ENCODE results near the gene SLC16A3. TPM values are rescaled to one million over a fixed set of nuclear protein-coding genes. Genes with fewer than 3 reads are reported as not detected.

Gene SLC16A3
- total RNA-seq, 1 donor from 2014 or later, result 15.6 TPM

DNA sequence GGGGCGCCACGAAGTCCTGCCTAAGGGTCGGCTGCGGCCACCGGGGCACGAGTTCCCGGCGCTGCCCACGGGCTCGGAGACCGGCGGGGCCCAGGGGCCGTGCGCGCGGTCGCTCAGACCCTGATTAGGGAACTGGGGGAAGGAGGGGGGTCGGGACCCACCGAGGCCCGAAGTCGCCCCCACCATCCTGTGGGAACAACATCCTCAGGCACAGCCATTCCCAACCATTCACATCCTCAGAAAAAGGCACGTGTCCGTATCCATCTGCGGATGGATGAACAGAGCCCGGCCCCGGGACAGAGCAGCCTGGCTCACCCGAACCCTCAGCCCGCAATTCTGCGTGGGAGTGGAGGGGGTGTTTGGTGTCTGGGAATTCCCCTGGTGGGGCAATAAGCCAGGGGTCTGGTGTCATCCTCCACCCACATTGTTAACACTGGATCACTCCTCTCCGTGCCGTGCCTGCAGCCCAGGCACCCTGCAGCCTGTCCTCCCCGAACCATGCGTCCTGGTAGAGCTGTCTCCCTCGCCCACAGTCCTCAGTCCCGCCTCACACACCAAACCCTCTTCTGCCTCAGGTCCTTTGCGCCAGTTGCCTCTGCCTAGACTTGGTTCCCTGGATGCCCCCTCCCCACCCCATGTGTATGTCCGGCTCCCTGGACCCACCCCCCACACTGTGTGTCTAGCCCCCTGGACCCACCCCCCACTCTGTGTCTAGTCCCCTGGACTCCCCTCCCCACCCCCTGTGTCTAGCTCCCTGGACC, 15.4 kb upstream of the SLC16A3 start:
- H3K4me3 Mint-ChIP-seq (ENCODE audit: unreplicated experiment), result peak overlapping the region; percentile 85

GRCh38 chr17:82214012-82214628, 14.7 kb upstream of the SLC16A3 start:
- H3K4me3 Mint-ChIP-seq (ENCODE audit: unreplicated experiment), result no peak overlapping the region
- DNase-seq, result no peak
- H3K27ac Mint-ChIP-seq (ENCODE audit: unreplicated experiment), result no peak overlapping the region
- no peaks in the 10 kb centered on the region for H3K4me1 Mint-ChIP-seq (ENCODE audit: low read depth, unreplicated experiment)
- peaks cover 5% of the 10 kb centered on the region for H3K27me3 Mint-ChIP-seq (ENCODE audit: unreplicated experiment)
- peaks cover 2% of the 10 kb centered on the region for H3K9me3 Mint-ChIP-seq (ENCODE audit: unreplicated experiment)
- TF ChIP-seq CTCF (IDR thresholded peaks at IDR 0.05; ENCODE audit: partially characterized antibody, unreplicated experiment), result no peak
- no peaks in the 10 kb centered on the region for H3K36me3 Mint-ChIP-seq (ENCODE audit: unreplicated experiment)

More for the DNA sequence above, 15.4 kb upstream of the SLC16A3 start:
- TF ChIP-seq CTCF (IDR thresholded peaks at IDR 0.05; ENCODE audit: partially characterized antibody, unreplicated experiment), result no peak
- no peak overlapping the region for H3K27ac Mint-ChIP-seq (ENCODE audit: unreplicated experiment)
- peak; percentile 56 for DNase-seq
- peaks cover 5% of the 10 kb centered on the region for H3K27me3 Mint-ChIP-seq (ENCODE audit: unreplicated experiment)
- no peaks in the 10 kb centered on the region for H3K4me1 Mint-ChIP-seq (ENCODE audit: low read depth, unreplicated experiment)
- H3K9me3 Mint-ChIP-seq (ENCODE audit: unreplicated experiment), result peaks cover 4% of the 10 kb centered on the region
- H3K36me3 Mint-ChIP-seq (ENCODE audit: unreplicated experiment), result no peaks in the 10 kb centered on the region

- Mint-ChIP-seq H3K4me3 (ENCODE audit: unreplicated experiment) (no peak overlapping the region), H3K36me3 (ENCODE audit: unreplicated experiment) (no peaks in the 10 kb centered on the region), H3K9me3 (ENCODE audit: unreplicated experiment) (peaks cover 2% of the 10 kb centered on the region), H3K27ac (ENCODE audit: unreplicated experiment) (no peak overlapping the region), H3K27me3 (ENCODE audit: unreplicated experiment) (peaks cover 5% of the 10 kb centered on the region), H3K4me1 (ENCODE audit: low read depth, unreplicated experiment) (no peaks in the 10 kb centered on the region)
- no peak for TF ChIP-seq CTCF (IDR thresholded peaks at IDR 0.05; ENCODE audit: partially characterized antibody, unreplicated experiment)
- DNase-seq, result peak; percentile 45
These were observed 13.5 kb upstream of the SLC16A3 start for GRCh38 chr17:82215095-82215971.

- peaks cover 2% of the 10 kb centered on the region for H3K9me3 Mint-ChIP-seq (ENCODE audit: unreplicated experiment)
- H3K27me3 Mint-ChIP-seq (ENCODE audit: unreplicated experiment), result peaks cover 5% of the 10 kb centered on the region
- TF ChIP-seq CTCF (IDR thresholded peaks at IDR 0.05; ENCODE audit: partially characterized antibody, unreplicated experiment), result no peak
- H3K36me3 Mint-ChIP-seq (ENCODE audit: unreplicated experiment), result no peaks in the 10 kb centered on the region
- H3K27ac Mint-ChIP-seq (ENCODE audit: unreplicated experiment), result no peak overlapping the region
- H3K4me3 Mint-ChIP-seq (ENCODE audit: unreplicated experiment), result no peak overlapping the region
- no peaks in the 10 kb centered on the region for H3K4me1 Mint-ChIP-seq (ENCODE audit: low read depth, unreplicated experiment)
- no peak for DNase-seq
These were observed 12.9 kb upstream of the SLC16A3 start for GRCh38 chr17:82215972-82216300.

All from glutamatergic neuron (in vitro differentiated cells).